Trophoblast cell (in vitro differentiated cells and primary cell): Measurements from ENCODE around the gene FAM72C.
"Not testable (repeated sequence)": the region's sequence is repeated elsewhere in the genome, so short reads cannot be mapped to it uniquely, and the experiment has no call there.

Source experiments
- DNase-seq, 2 donors: peaks; one replicate each; pipeline ENCODE4 v3.0.0-alpha.2; 2016
- H2AFZ ChIP-seq: 2 replicates; pipeline ENCODE4 v1.6.1; 2013; ENCODE audit warnings: low read length, moderate library complexity, mild to moderate bottlenecking; ENCODE audit not compliant: insufficient read depth, poor library complexity
- H2AK5ac ChIP-seq: 2 replicates; pipeline ENCODE4 v1.6.1; 2013; ENCODE audit warnings: mild to moderate bottlenecking, low read length
- H2BK120ac ChIP-seq: 2 replicates; pipeline ENCODE4 v1.6.1; 2013; ENCODE audit warnings: low read length, mild to moderate bottlenecking, moderate library complexity; ENCODE audit not compliant: insufficient read depth, poor library complexity
- H2BK12ac ChIP-seq: 2 replicates; pipeline ENCODE4 v1.6.1; 2013; ENCODE audit warnings: mild to moderate bottlenecking, low read length, moderate library complexity
- H2BK5ac ChIP-seq: 2 replicates; pipeline ENCODE4 v1.6.1; 2013; ENCODE audit warnings: low read length, low read depth, moderate library complexity, mild to moderate bottlenecking; ENCODE audit not compliant: poor library complexity
- H3K14ac ChIP-seq: 2 replicates; pipeline ENCODE4 v1.6.1; 2013; ENCODE audit warnings: mild to moderate bottlenecking, low read length
- H3K18ac ChIP-seq: 2 replicates; pipeline ENCODE4 v1.6.1; 2013; ENCODE audit warnings: mild to moderate bottlenecking, low read length
- H3K23ac ChIP-seq: 2 replicates; pipeline ENCODE4 v1.6.1; 2013; ENCODE audit warnings: low read length
- H3K27ac ChIP-seq: 2 replicates; pipeline ENCODE4 v1.5.1; 2013; ENCODE audit warnings: low read depth, mild to moderate bottlenecking, inconsistent platforms, low read length, moderate library complexity
- H3K27me3 ChIP-seq: 2 replicates; pipeline ENCODE4 v1.6.1; 2013; ENCODE audit warnings: inconsistent platforms, mild to moderate bottlenecking, low read length, moderate library complexity; ENCODE audit not compliant: insufficient read depth
- H3K36me3 ChIP-seq, 2 experiments: 1 replicate in 1 of 2; 2 replicates in 1 of 2; pipeline ENCODE4 v1.6.1; 2013; ENCODE audit warnings: low read length in 2 of 2, mild to moderate bottlenecking in 2 of 2, moderate library complexity in 1 of 2; ENCODE audit not compliant: insufficient read depth in 2 of 2, control insufficient read depth in 1 of 2
- H3K4ac ChIP-seq: 2 replicates; pipeline ENCODE4 v1.6.1; 2013; ENCODE audit warnings: low read depth, mild to moderate bottlenecking, low read length, moderate library complexity
- H3K4me1 ChIP-seq, 2 experiments: 1 replicate in 1 of 2; 2 replicates in 1 of 2; pipeline ENCODE4 v1.6.1; 2013; ENCODE audit warnings: low read length in 2 of 2, mild to moderate bottlenecking in 2 of 2, moderate library complexity in 1 of 2; ENCODE audit not compliant: insufficient read depth in 2 of 2, control insufficient read depth in 1 of 2
- H3K4me2 ChIP-seq: 2 replicates; pipeline ENCODE4 v1.6.1; 2013; ENCODE audit warnings: inconsistent platforms, mild to moderate bottlenecking, low read length, moderate library complexity
- H3K4me3 ChIP-seq: 2 replicates; pipeline ENCODE4 v1.5.1; 2013; ENCODE audit warnings: mild to moderate bottlenecking, low read depth, low read length, inconsistent platforms
- H3K79me1 ChIP-seq: one replicate; pipeline ENCODE4 v1.6.1; 2013; ENCODE audit warnings: low read length
- H3K79me2 ChIP-seq: 2 replicates; pipeline ENCODE4 v1.6.1; 2013; ENCODE audit warnings: low read length, mild to moderate bottlenecking; ENCODE audit not compliant: control insufficient read depth, insufficient read depth, poor library complexity
- H3K9ac ChIP-seq: 2 replicates; pipeline ENCODE4 v1.6.1; 2013; ENCODE audit warnings: mild to moderate bottlenecking, low read length
- H3K9me3 ChIP-seq: 2 replicates; pipeline ENCODE4 v1.6.1; 2013; ENCODE audit warnings: low read depth, mild to moderate bottlenecking, control low read depth, inconsistent platforms, low read length; ENCODE audit not compliant: insufficient read depth
- H4K12ac ChIP-seq: 2 replicates; pipeline ENCODE4 v1.6.1; 2013; ENCODE audit warnings: low read depth, mild to moderate bottlenecking, low read length, moderate library complexity
- H4K8ac ChIP-seq: 2 replicates; pipeline ENCODE4 v1.6.1; 2013; ENCODE audit warnings: low read depth, mild to moderate bottlenecking, low read length, moderate library complexity
- H4K91ac ChIP-seq: one replicate; pipeline ENCODE4 v1.6.1; 2013; ENCODE audit warnings: low read depth, mild to moderate bottlenecking, low read length, moderate library complexity
- WGBS: extraction: QIAGEN DNeasy Blood & Tissue Kit; methylation state at CpG from one replicate; pipeline ENCODE4 v1.1.7; 2013; ENCODE audit warnings: missing lambda C conversion rate; ENCODE audit not compliant: insufficient read length, insufficient coverage; ENCODE audit errors: extremely low coverage; 5-methylcytosine and 5-hydroxymethylcytosine counted together

The FAM72C gene

DNA sequence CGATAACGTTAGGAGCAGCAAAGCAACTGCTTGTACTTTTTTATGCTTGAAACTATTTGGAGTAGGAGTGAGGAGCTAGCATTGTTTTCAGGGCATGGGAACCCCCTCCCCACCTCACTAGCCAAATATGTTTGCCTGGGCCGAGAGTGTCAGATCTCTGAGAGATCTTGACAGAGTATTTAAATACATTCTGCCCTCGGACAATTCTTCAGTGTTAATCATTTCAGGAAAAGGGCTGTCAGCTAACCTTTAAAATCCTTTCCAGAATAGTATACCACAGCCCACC lies 17.6 kb upstream of the FAM72C start:
- not testable (repeated sequence) for H3K23ac ChIP-seq, H2AFZ ChIP-seq, H3K4ac ChIP-seq, DNase-seq, H3K14ac ChIP-seq, H3K4me2 ChIP-seq, H3K4me1 ChIP-seq, H2AK5ac ChIP-seq, H3K36me3 ChIP-seq, H2BK120ac ChIP-seq, H4K8ac ChIP-seq, H3K18ac ChIP-seq, H4K91ac ChIP-seq, H3K79me1 ChIP-seq, H3K27ac ChIP-seq, H3K27me3 ChIP-seq, H2BK12ac ChIP-seq, H3K79me2 ChIP-seq, H3K9ac ChIP-seq, H4K12ac ChIP-seq, H2BK5ac ChIP-seq, H3K4me3 ChIP-seq, H3K9me3 ChIP-seq
- WGBS = no CpG with 5 or more reads among the region's 4 CpGs

GRCh38 chr1:143988602-143989426 lies 17.0 kb upstream of the FAM72C start:
- not testable (repeated sequence) for H2BK120ac ChIP-seq, H4K12ac ChIP-seq, H2BK12ac ChIP-seq, H3K9me3 ChIP-seq, H4K91ac ChIP-seq, H2BK5ac ChIP-seq, H3K14ac ChIP-seq, H3K4ac ChIP-seq, H3K36me3 ChIP-seq, H3K27me3 ChIP-seq, H3K79me1 ChIP-seq, H3K4me2 ChIP-seq, H3K18ac ChIP-seq, H4K8ac ChIP-seq, H3K4me1 ChIP-seq, DNase-seq, H2AK5ac ChIP-seq, H3K23ac ChIP-seq, H3K27ac ChIP-seq, H3K9ac ChIP-seq, H3K4me3 ChIP-seq, H2AFZ ChIP-seq, H3K79me2 ChIP-seq
- WGBS = no CpG with 5 or more reads among the region's 10 CpGs

- H3K9me3 ChIP-seq, H3K9ac ChIP-seq, H3K79me1 ChIP-seq, H2BK5ac ChIP-seq, H3K14ac ChIP-seq, DNase-seq, H3K79me2 ChIP-seq, H4K12ac ChIP-seq, H2AFZ ChIP-seq, H4K8ac ChIP-seq, H3K36me3 ChIP-seq, H3K18ac ChIP-seq, H2BK120ac ChIP-seq, H3K4me1 ChIP-seq, H3K4me3 ChIP-seq, H3K4ac ChIP-seq, H4K91ac ChIP-seq, H3K27me3 ChIP-seq, H3K27ac ChIP-seq, H2BK12ac ChIP-seq, H2AK5ac ChIP-seq, H3K23ac ChIP-seq, H3K4me2 ChIP-seq: not testable (repeated sequence)
- WGBS = no CpG with 5 or more reads among the region's 1 CpG
These were observed 16.1 kb upstream of the FAM72C start for GRCh38 chr1:143987868-143988267.

GRCh38 chr1:143984721-143985473 lies 13.1 kb upstream of the FAM72C start:
- H2BK120ac ChIP-seq, H3K27ac ChIP-seq, H3K79me2 ChIP-seq, H3K36me3 ChIP-seq, H3K14ac ChIP-seq, H3K9ac ChIP-seq, H3K4ac ChIP-seq, H3K18ac ChIP-seq, H4K8ac ChIP-seq, H3K27me3 ChIP-seq, H4K91ac ChIP-seq, H2BK5ac ChIP-seq, H2AFZ ChIP-seq, H3K9me3 ChIP-seq, H3K4me2 ChIP-seq, H3K79me1 ChIP-seq, H2AK5ac ChIP-seq, H3K4me3 ChIP-seq, H4K12ac ChIP-seq, H3K4me1 ChIP-seq, H3K23ac ChIP-seq, DNase-seq, H2BK12ac ChIP-seq: not testable (repeated sequence)
- no CpG with 5 or more reads among the region's 7 CpGs for WGBS
